Measurements from ENCODE around the gene SYNE1. TPM values are rescaled to one million over a fixed set of nuclear protein-coding genes. Genes with fewer than 3 reads are reported as not detected.

Gene SYNE1
- total and polyA plus RNA-seq, 7 experiments from 2014 or later = 50.6 to 205 (median 161) TPM

- no peaks in the 10 kb centered on the region for H3K9me3 Mint-ChIP-seq
- ChIA-PET POLR2A (no interaction called here), CTCF (interaction anchor here (1.3 kb wide), 1 partner anchor 21 kb away, joined by 5 read pairs; no protein-coding TSS in a partner anchor)
- no peaks in the 10 kb centered on the region for H3K4me1 Mint-ChIP-seq
- H3K4me3 ChIP-seq (ENCODE audit: low read length) = no peak overlapping the region
- H3K27me3 ChIP-seq (ENCODE audit: control insufficient read depth in 2 of 2, insufficient read depth in 2 of 2, low read length in 2 of 2) = no peaks in the 10 kb centered on the region
- H3K27me3 Mint-ChIP-seq = no peaks in the 10 kb centered on the region
- ATAC-seq (no peak), DNase-seq (no peak)
- H3K27ac ChIP-seq (ENCODE audit: low read depth, low read length) = no peak overlapping the region
- intact Hi-C loops (cut with micrococcal nuclease) = no loop called here
- no peaks in the 10 kb centered on the region for H3K9me3 ChIP-seq (ENCODE audit: control insufficient read depth in 2 of 3, low read length in 3 of 3)
- H3K4me1 ChIP-seq (ENCODE audit: control insufficient read depth in 2 of 2, insufficient read depth in 2 of 2, low read length in 2 of 2) = no peaks in the 10 kb centered on the region
- H3K4me3 Mint-ChIP-seq = no peak overlapping the region
- peaks cover 7 to 62% (median 30%) of the 10 kb centered on the region in 3 experiments for H3K36me3 ChIP-seq (ENCODE audit: control insufficient read depth in 2 of 3, insufficient read depth in 3 of 3, low read length in 3 of 3)
- H3K27ac Mint-ChIP-seq = peak overlapping the region in 2 of 9 donors; percentile 46 to 67
- peaks cover 20 to 55% (median 35%) of the 10 kb centered on the region in 5 donors for H3K36me3 Mint-ChIP-seq
These were observed 390.4 kb downstream of the SYNE1 start for GRCh38 chr6:152246554-152247337.

GRCh38 chr6:152244998-152245630 is 392.0 kb downstream of the SYNE1 start:
- no peak overlapping the region for H3K4me3 Mint-ChIP-seq
- H3K4me1 Mint-ChIP-seq = no peaks in the 10 kb centered on the region
- H3K4me1 ChIP-seq (ENCODE audit: control insufficient read depth in 2 of 2, insufficient read depth in 2 of 2, low read length in 2 of 2) = no peaks in the 10 kb centered on the region
- H3K9me3 ChIP-seq (ENCODE audit: control insufficient read depth in 2 of 3, low read length in 3 of 3) = no peaks in the 10 kb centered on the region
- no peaks in the 10 kb centered on the region for H3K27me3 Mint-ChIP-seq
- H3K36me3 ChIP-seq (ENCODE audit: control insufficient read depth in 2 of 3, insufficient read depth in 3 of 3, low read length in 3 of 3) = peaks cover 7 to 72% (median 46%) of the 10 kb centered on the region in 3 experiments
- no peak overlapping the region for H3K27ac ChIP-seq (ENCODE audit: low read depth, low read length)
- peaks cover 25 to 67% (median 49%) of the 10 kb centered on the region in 5 donors for H3K36me3 Mint-ChIP-seq
- CTCF ChIA-PET = interaction anchor here (0.7 kb wide), 1 partner anchor 25 kb away, joined by 3 read pairs; no protein-coding TSS in a partner anchor
- no peaks in the 10 kb centered on the region for H3K27me3 ChIP-seq (ENCODE audit: control insufficient read depth in 2 of 2, insufficient read depth in 2 of 2, low read length in 2 of 2)
- intact Hi-C loops (cut with micrococcal nuclease) = no loop called here
- H3K4me3 ChIP-seq (ENCODE audit: low read length) = no peak overlapping the region
- peak overlapping the region in 3 of 9 donors; percentile 4 to 29 (median 13) for H3K27ac Mint-ChIP-seq
- DNase-seq (no peak), ATAC-seq (no peak)
- no peaks in the 10 kb centered on the region for H3K9me3 Mint-ChIP-seq
- POLR2A ChIA-PET = interaction anchor here (1.4 kb wide), 1 partner anchor 11 kb away, joined by 4 read pairs; no protein-coding TSS in a partner anchor

- Histone ChIP-seq H3K4me3 (ENCODE audit: low read length) (no peak overlapping the region), H3K27me3 (ENCODE audit: control insufficient read depth in 2 of 2, insufficient read depth in 2 of 2, low read length in 2 of 2) (no peaks in the 10 kb centered on the region), H3K9me3 (ENCODE audit: control insufficient read depth in 2 of 3, low read length in 3 of 3) (no peaks in the 10 kb centered on the region), H3K36me3 (ENCODE audit: control insufficient read depth in 2 of 3, insufficient read depth in 3 of 3, low read length in 3 of 3) (peaks cover 4 to 80% (median 53%) of the 10 kb centered on the region in 3 experiments), H3K27ac (ENCODE audit: low read depth, low read length) (no peak overlapping the region), H3K4me1 (ENCODE audit: control insufficient read depth in 2 of 2, insufficient read depth in 2 of 2, low read length in 2 of 2) (no peaks in the 10 kb centered on the region)
- ATAC-seq = no peak
- ChIA-PET CTCF (interaction anchor here (0.6 kb wide), 1 partner anchor 1185 kb away, joined by 3 read pairs; no protein-coding TSS in a partner anchor), POLR2A (interaction anchor here (0.7 kb wide), 1 partner anchor 49 kb away, joined by 3 read pairs; no protein-coding TSS in a partner anchor)
- no peak for DNase-seq
- no peak overlapping the region for H3K4me3 Mint-ChIP-seq
- intact Hi-C loops (cut with micrococcal nuclease) = no loop called here
- no peaks in the 10 kb centered on the region for H3K4me1 Mint-ChIP-seq
- peaks cover 23 to 75% (median 43%) of the 10 kb centered on the region in 5 donors for H3K36me3 Mint-ChIP-seq
- no peaks in the 10 kb centered on the region for H3K27me3 Mint-ChIP-seq
- peak overlapping the region in 4 of 9 donors; percentile 6 to 88 (median 23) for H3K27ac Mint-ChIP-seq
- H3K9me3 Mint-ChIP-seq = no peaks in the 10 kb centered on the region
These were observed 396.0 kb downstream of the SYNE1 start for GRCh38 chr6:152241013-152241766.

GRCh38 chr6:152240436-152240835 is 396.7 kb downstream of the SYNE1 start:
- intact Hi-C loops (cut with micrococcal nuclease) = no loop called here
- H3K27ac ChIP-seq (ENCODE audit: low read depth, low read length) = no peak overlapping the region
- no peak overlapping the region for H3K4me3 ChIP-seq (ENCODE audit: low read length)
- no peaks in the 10 kb centered on the region for H3K9me3 ChIP-seq (ENCODE audit: control insufficient read depth in 2 of 3, low read length in 3 of 3)
- peaks cover 0 to 82% (median 53%) of the 10 kb centered on the region in 3 experiments for H3K36me3 ChIP-seq (ENCODE audit: control insufficient read depth in 2 of 3, insufficient read depth in 3 of 3, low read length in 3 of 3)
- H3K4me1 ChIP-seq (ENCODE audit: control insufficient read depth in 2 of 2, insufficient read depth in 2 of 2, low read length in 2 of 2) = no peaks in the 10 kb centered on the region
- Mint-ChIP-seq H3K27ac (peak overlapping the region in 3 of 9 donors; percentile 6 to 62 (median 56)), H3K36me3 (peaks cover 23 to 73% (median 46%) of the 10 kb centered on the region in 5 donors), H3K27me3 (no peaks in the 10 kb centered on the region), H3K4me1 (no peaks in the 10 kb centered on the region), H3K9me3 (no peaks in the 10 kb centered on the region), H3K4me3 (no peak overlapping the region)
- H3K27me3 ChIP-seq (ENCODE audit: control insufficient read depth in 2 of 2, insufficient read depth in 2 of 2, low read length in 2 of 2) = no peaks in the 10 kb centered on the region
- ATAC-seq = no peak
- ChIA-PET POLR2A (interaction anchor here (0.6 kb wide), 1 partner anchor 46 kb away, joined by 3 read pairs; no protein-coding TSS in a partner anchor), CTCF (no interaction called here)
- no peak for DNase-seq

GRCh38 chr6:152236370-152237097 is 400.6 kb downstream of the SYNE1 start:
- H3K9me3 Mint-ChIP-seq = no peaks in the 10 kb centered on the region
- DNase-seq (no peak), ATAC-seq (no peak)
- no peaks in the 10 kb centered on the region for H3K27me3 Mint-ChIP-seq
- Histone ChIP-seq H3K27me3 (ENCODE audit: control insufficient read depth in 2 of 2, insufficient read depth in 2 of 2, low read length in 2 of 2) (no peaks in the 10 kb centered on the region), H3K36me3 (ENCODE audit: control insufficient read depth in 2 of 3, insufficient read depth in 3 of 3, low read length in 3 of 3) (peaks cover 0 to 51% (median 36%) of the 10 kb centered on the region in 3 experiments), H3K27ac (ENCODE audit: low read depth, low read length) (no peak overlapping the region), H3K9me3 (ENCODE audit: control insufficient read depth in 2 of 3, low read length in 3 of 3) (no peaks in the 10 kb centered on the region), H3K4me1 (ENCODE audit: control insufficient read depth in 2 of 2, insufficient read depth in 2 of 2, low read length in 2 of 2) (peaks cover 2 to 14% of the 10 kb centered on the region in 2 donors), H3K4me3 (ENCODE audit: low read length) (no peak overlapping the region)
- POLR2A ChIA-PET = interaction anchor here (0.6 kb wide), 1 partner anchor 22 kb away, joined by 3 read pairs; no protein-coding TSS in a partner anchor
- CTCF ChIA-PET = interaction anchor here (0.9 kb wide), 1 partner anchor 11 kb away, joined by 3 read pairs; no protein-coding TSS in a partner anchor
- intact Hi-C loops (cut with micrococcal nuclease) = no loop called here
- H3K4me1 Mint-ChIP-seq = peaks cover 10 to 33% (median 30%) of the 10 kb centered on the region in 7 donors
- peaks cover 11 to 62% (median 43%) of the 10 kb centered on the region in 5 donors for H3K36me3 Mint-ChIP-seq
- H3K4me3 Mint-ChIP-seq = no peak overlapping the region
- peak overlapping the region in 2 of 9 donors; percentile 21 to 38 for H3K27ac Mint-ChIP-seq
